KMS-11 (cell line): Measurements from ENCODE around the gene FLNA.

Experiments used
- H2AFZ ChIP-seq: fragments of 200-600 bp; sonication (generic); 2 replicates; pipeline ENCODE4 v1.6.1; 2016; ENCODE audit warnings: antibody characterized with exemption, mixed run types, low read depth
- H3K27ac ChIP-seq: fragments of 200-600 bp; sonication (generic); 2 replicates; pipeline ENCODE4 v1.6.1; 2016; ENCODE audit warnings: mild to moderate bottlenecking, mixed run types
- H3K27me3 ChIP-seq: fragments of 200-600 bp; sonication (generic); 2 replicates; pipeline ENCODE4 v1.6.1; 2017; ENCODE audit warnings: mild to moderate bottlenecking, low read depth, mixed run types, moderate library complexity; ENCODE audit not compliant: insufficient read depth
- H3K36me3 ChIP-seq: fragments of 200-600 bp; sonication (generic); 2 replicates; pipeline ENCODE4 v1.6.1; 2017; ENCODE audit warnings: mild to moderate bottlenecking, mixed run types; ENCODE audit not compliant: insufficient read depth
- H3K4me1 ChIP-seq: fragments of 200-600 bp; sonication (generic); 2 replicates; pipeline ENCODE4 v1.6.1; 2016; ENCODE audit warnings: mild to moderate bottlenecking, low read depth, mixed run types; ENCODE audit not compliant: poor library complexity, severe bottlenecking
- H3K4me2 ChIP-seq: fragments of 200-600 bp; sonication (generic); 2 replicates; pipeline ENCODE4 v1.7.0; 2016; ENCODE audit warnings: mild to moderate bottlenecking, mixed run types
- H3K4me3 ChIP-seq: fragments of 200-600 bp; sonication (generic); IDR thresholded peaks from 2 replicates; pipeline ENCODE4 v1.6.1; 2017; ENCODE audit warnings: low read depth, low read length, mixed read lengths; ENCODE audit not compliant: insufficient read depth
- H3K79me2 ChIP-seq: fragments of 200-600 bp; sonication (generic); 2 replicates; pipeline ENCODE4 v1.6.1; 2016; ENCODE audit warnings: low read depth, mixed run types; ENCODE audit not compliant: insufficient read depth
- H3K9ac ChIP-seq: fragments of 200-600 bp; sonication (generic); 2 replicates; pipeline ENCODE4 v1.6.1; 2016; ENCODE audit warnings: mild to moderate bottlenecking, mixed run types
- H4K20me1 ChIP-seq: fragments of 200-600 bp; sonication (generic); 2 replicates; pipeline ENCODE4 v1.6.1; 2016; ENCODE audit warnings: mild to moderate bottlenecking, mixed run types; ENCODE audit not compliant: insufficient read depth
- CTCF ChIP-seq: fragments of 200-600 bp; sonication (generic); conservative IDR thresholded peaks from 2 replicates; pipeline ENCODE4 v1.6.1; 2017; ENCODE audit warnings: low read depth, mild to moderate bottlenecking, antibody characterized with exemption, low read length, moderate library complexity, mixed read lengths

Gene FLNA

GRCh38 chrX:154368630-154369448 is 5.6 kb downstream of the FLNA start:
- TF ChIP-seq CTCF, result no peak
- no peak overlapping the region for H3K4me3 ChIP-seq
- H3K9ac ChIP-seq, result peak overlapping the region; percentile 69; the same call in 1 of the 2 replicates
- peaks cover 35% of the 10 kb centered on the region for H3K4me1 ChIP-seq
- H3K27me3 ChIP-seq, result no peaks in the 10 kb centered on the region
- H3K4me2 ChIP-seq, result peak overlapping the region; percentile 48; the same call in 1 of the 2 replicates
- peaks cover 44% of the 10 kb centered on the region for H3K79me2 ChIP-seq
- H3K27ac ChIP-seq, result peak overlapping the region; percentile 54
- no peaks in the 10 kb centered on the region for H4K20me1 ChIP-seq
- H3K36me3 ChIP-seq, result no peaks in the 10 kb centered on the region; the same call in 1 of the 2 replicates
- no peak overlapping the region for H2AFZ ChIP-seq

GRCh38 chrX:154367474-154368308 is 6.7 kb downstream of the FLNA start:
- Histone ChIP-seq H3K9ac (peak overlapping the region; percentile 69; the same call in 1 of the 2 replicates), H3K4me3 (no peak overlapping the region), H3K36me3 (no peaks in the 10 kb centered on the region; the same call in 1 of the 2 replicates), H3K27me3 (no peaks in the 10 kb centered on the region), H3K4me1 (peaks cover 24% of the 10 kb centered on the region), H4K20me1 (no peaks in the 10 kb centered on the region), H2AFZ (no peak overlapping the region), H3K4me2 (no peak overlapping the region), H3K79me2 (peaks cover 44% of the 10 kb centered on the region), H3K27ac (peak overlapping the region; percentile 54)
- TF ChIP-seq CTCF, result no peak

- Histone ChIP-seq H3K79me2 (peaks cover 44% of the 10 kb centered on the region), H3K27ac (no peak overlapping the region; the same call in 1 of the 2 replicates), H3K27me3 (no peaks in the 10 kb centered on the region), H2AFZ (no peak overlapping the region), H3K4me2 (no peak overlapping the region), H3K9ac (no peak overlapping the region), H3K4me3 (no peak overlapping the region), H3K36me3 (no peaks in the 10 kb centered on the region; the same call in 1 of the 2 replicates), H4K20me1 (no peaks in the 10 kb centered on the region), H3K4me1 (peaks cover 16% of the 10 kb centered on the region)
- TF ChIP-seq CTCF, result no peak
These were observed 7.8 kb downstream of the FLNA start for GRCh38 chrX:154366666-154367055.

- Histone ChIP-seq H3K4me3 (no peak overlapping the region), H3K79me2 (peaks cover 44% of the 10 kb centered on the region), H2AFZ (no peak overlapping the region), H3K9ac (no peak overlapping the region), H3K36me3 (no peaks in the 10 kb centered on the region; the same call in 1 of the 2 replicates), H3K4me2 (no peak overlapping the region), H4K20me1 (no peaks in the 10 kb centered on the region), H3K27me3 (no peaks in the 10 kb centered on the region), H3K27ac (no peak overlapping the region), H3K4me1 (peaks cover 16% of the 10 kb centered on the region)
- TF ChIP-seq CTCF, result no peak
These were observed 8.3 kb downstream of the FLNA start for GRCh38 chrX:154365997-154366665.
